WI38 (cell line): ENCODE data around the gene TMEM231.
"Not testable (repeated sequence)": the region's sequence is repeated elsewhere in the genome, so short reads cannot be mapped to it uniquely, and the experiment has no call there.

ENCODE experiments used
- H3K4me3 ChIP-seq: 2 replicates; pipeline ENCODE4 v1.5.1; 2011; ENCODE audit warnings: low read depth, mild to moderate bottlenecking, control low read depth, low read length
- CTCF ChIP-seq: IDR thresholded peaks from 2 replicates; pipeline ENCODE4 v1.5.1; 2012; ENCODE audit warnings: low read depth, mild to moderate bottlenecking, control low read depth, low read length

TMEM231 gene

GRCh38 chr16:75503801-75504200 is 52.3 kb downstream of the TMEM231 start:
- TF ChIP-seq CTCF: no peak
- no peak overlapping the region for H3K4me3 ChIP-seq

DNA sequence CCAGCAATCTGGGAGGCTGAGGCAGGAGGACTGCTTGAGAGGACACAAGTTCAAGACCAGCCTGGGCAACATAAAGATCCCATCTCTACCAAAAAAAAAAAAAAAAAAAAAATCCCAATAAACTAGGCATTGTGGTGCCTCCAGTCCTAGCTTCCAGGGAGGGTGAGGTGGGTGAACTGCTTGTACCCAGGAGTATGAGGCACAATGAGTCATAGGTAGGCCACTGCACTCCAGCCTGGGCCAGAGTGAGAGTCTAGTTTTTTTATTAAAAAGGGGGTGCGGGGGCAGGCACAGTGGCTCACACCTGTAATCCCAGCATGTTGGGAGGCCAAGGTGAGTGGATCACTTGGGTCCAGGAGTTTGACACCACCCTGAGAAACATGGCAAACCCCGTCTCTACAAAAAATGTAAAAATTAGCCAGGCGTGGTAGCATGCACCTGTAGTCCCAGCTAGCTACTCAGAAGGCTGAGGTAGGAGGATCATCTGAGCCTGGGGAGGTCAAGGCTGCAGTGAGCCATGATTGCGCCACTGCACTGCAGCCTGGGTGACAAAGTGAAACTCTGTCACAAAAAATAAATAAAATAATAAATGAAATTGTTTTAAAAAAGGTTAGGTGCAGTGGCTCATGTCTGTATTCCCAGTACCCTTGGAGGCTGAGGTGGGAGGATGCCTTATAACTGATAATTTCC is 53.0 kb downstream of the TMEM231 start:
- TF ChIP-seq CTCF: no peak
- no peak overlapping the region for H3K4me3 ChIP-seq

GRCh38 chr16:75501820-75502219 is 54.2 kb downstream of the TMEM231 start:
- H3K4me3 ChIP-seq: not testable (repeated sequence)

DNA sequence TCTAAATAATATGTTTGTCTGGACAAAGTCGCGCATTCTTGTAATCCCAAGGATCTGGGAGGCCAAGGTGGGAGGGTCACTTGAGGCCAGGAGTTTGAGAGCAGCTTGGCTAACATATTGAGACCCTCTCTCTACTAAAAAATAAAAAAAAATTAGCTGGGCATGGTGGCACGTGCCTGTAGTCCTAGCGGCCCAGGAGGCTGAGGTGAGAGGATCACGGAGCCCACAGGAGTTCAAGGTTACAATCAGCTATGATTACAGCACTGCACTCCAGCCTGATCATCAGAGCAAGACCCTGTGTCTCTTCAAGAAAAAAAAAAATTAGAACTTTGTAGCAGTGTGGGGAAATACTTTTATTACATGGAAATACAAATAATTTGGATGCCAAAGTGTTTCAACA is 54.7 kb downstream of the TMEM231 start:
- no peak overlapping the region for H3K4me3 ChIP-seq
- TF ChIP-seq CTCF: no peak

- H3K4me3 ChIP-seq: not testable (repeated sequence)
Observed at GRCh38 chr16:75498605-75499322, 57.3 kb downstream of the TMEM231 start.

DNA sequence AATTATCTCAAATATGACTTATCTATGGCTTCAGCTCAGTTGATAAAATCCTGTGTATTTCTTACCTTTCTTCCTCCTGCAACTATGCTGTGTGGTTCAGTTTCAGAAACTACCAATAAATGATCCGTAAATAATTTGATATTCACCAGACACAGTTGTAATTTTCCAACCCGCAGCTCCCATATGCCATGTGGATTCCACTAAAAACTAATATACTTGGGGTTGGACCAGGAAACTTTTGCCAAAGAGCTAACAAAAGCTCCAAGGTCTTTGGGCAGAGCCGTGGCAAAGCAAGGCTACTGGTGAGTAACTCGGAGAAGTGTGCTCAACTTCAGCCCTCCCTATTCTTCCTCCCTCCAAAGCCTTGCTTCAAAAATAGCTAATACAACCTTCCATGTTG is 58.5 kb downstream of the TMEM231 start:
- no peak overlapping the region for H3K4me3 ChIP-seq
- no peak for TF ChIP-seq CTCF

DNA sequence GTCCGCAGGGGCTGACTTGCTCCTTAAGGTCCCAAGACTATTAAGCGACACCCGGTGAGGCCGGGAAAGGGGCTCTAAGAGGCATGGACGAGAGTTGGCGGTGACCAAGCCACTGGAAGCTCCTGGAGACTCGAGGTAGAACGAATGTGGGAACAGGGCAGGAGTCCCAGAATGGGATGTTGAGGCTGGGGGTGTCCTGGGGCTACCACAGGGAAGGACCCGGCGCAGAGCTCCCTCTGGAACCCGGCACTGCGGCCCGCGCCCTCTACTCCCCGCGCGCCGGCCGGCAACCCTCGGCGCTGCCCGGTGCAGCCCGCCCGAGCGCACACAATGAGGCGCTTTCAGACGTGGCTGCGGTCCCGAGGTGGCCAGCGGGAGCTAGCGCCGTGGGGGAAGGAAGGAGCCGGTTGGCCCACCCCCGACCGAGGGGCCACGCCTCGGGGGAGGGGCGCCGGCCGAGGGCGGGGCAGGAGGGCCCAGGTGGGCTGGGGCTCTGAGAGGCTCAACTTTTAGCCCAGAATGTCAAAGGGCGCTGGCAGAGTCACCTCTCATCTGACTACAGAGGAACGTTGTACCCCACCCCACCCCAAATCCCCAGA is 60.9 kb downstream of the TMEM231 start, which contains the start of gene CHST6:
Gene CHST6, minus strand, starts transcription at position 366 of the 599 bp plus-strand sequence. CDS start 15,613 bp downstream, outside the sequence.
- no peak for TF ChIP-seq CTCF
- H3K4me3 ChIP-seq: peak within 1 kb of the TSS; percentile 22; the same call in 1 of the 2 replicates

DNA sequence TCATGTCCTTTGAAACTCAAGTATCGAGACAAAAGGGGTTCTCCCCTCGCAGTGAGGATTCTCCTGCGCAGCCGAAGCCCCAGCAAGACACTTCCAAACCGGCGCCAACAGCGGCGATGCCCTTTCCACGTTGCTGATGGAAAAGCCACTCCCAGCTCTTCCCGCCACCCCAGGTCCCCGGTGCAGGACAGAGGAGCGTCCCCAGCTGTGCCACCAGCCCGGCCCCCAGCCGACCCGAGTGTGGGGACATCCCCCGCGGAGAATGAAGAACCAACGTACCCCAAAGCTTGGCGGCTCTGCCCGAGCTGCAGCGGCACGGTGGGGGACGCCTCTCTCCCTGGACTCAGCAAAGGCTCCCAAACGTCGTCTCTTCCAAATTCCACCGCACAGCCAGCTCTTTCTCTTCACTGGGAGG is 61.4 kb downstream of the TMEM231 start:
- no peak for TF ChIP-seq CTCF
- peak overlapping the region; percentile 22; the same call in 1 of the 2 replicates for H3K4me3 ChIP-seq
